Activated T-cell treated with anti-CD3 and anti-CD28 coated beads, Interleukin-2, amount 50 U/mL, for 24 hours (primary cell): Measurements from ENCODE around the gene SGPL1.

Experiments
- DNase-seq: peaks from one replicate; pipeline ENCODE4 v3.0.0-alpha.2; 2020
- H3K27ac Mint-ChIP-seq: 2 replicates; pipeline ENCODE4 v1.8.0; 2020; ENCODE audit warnings: mild to moderate bottlenecking, mixed read lengths
- H3K27me3 Mint-ChIP-seq: 2 replicates; pipeline ENCODE4 v1.8.0; 2020; ENCODE audit warnings: mixed read lengths
- H3K36me3 Mint-ChIP-seq: 2 replicates; pipeline ENCODE4 v1.8.0; 2020; ENCODE audit warnings: low read depth, mixed read lengths
- H3K4me1 Mint-ChIP-seq: 2 replicates; pipeline ENCODE4 v1.8.0; 2020; ENCODE audit warnings: low read depth, mixed read lengths
- H3K4me3 Mint-ChIP-seq: 2 replicates; pipeline ENCODE4 v1.8.0; 2020; ENCODE audit warnings: mild to moderate bottlenecking, moderate library complexity, mixed read lengths
- H3K9me3 Mint-ChIP-seq: 2 replicates; pipeline ENCODE4 v1.8.0; 2020; ENCODE audit warnings: mixed read lengths

Gene SGPL1

GRCh38 chr10:70791386-70792039 lies 24.2 kb upstream of the SGPL1 start:
- no peaks in the 10 kb centered on the region for H3K36me3 Mint-ChIP-seq
- H3K4me1 Mint-ChIP-seq = peaks cover 11% of the 10 kb centered on the region
- H3K9me3 Mint-ChIP-seq = peaks cover under 1% of the 10 kb centered on the region
- H3K4me3 Mint-ChIP-seq = no peak overlapping the region
- no peak for DNase-seq
- H3K27me3 Mint-ChIP-seq = peaks cover 19% of the 10 kb centered on the region
- no peak overlapping the region for H3K27ac Mint-ChIP-seq

DNA sequence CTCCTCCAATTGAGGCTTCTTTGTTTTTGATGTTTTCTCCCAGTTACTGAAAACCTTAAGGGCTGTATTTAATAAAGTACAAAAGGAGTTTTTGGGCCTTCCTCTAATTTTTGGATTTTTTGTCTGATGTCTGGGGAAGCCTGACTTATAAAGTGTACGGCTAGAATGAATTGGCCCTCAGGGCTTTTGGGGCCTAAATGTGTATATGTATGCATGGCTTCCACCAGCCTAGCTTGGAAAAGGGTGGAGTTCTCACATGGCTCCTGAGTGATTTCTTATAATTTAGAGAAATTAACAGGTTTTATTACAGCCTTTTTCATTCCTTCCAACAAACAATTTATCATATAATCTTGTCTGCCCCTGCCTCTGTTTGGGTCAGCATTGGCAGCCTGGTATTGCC lies 20.1 kb upstream of the SGPL1 start:
- Mint-ChIP-seq H3K9me3 (peaks cover 6% of the 10 kb centered on the region), H3K4me1 (peaks cover 1% of the 10 kb centered on the region), H3K27ac (no peak overlapping the region), H3K36me3 (no peaks in the 10 kb centered on the region), H3K27me3 (peaks cover 45% of the 10 kb centered on the region), H3K4me3 (no peak overlapping the region)
- no peak for DNase-seq

GRCh38 chr10:70797840-70798239 lies 17.9 kb upstream of the SGPL1 start:
- DNase-seq = no peak
- Mint-ChIP-seq H3K36me3 (no peaks in the 10 kb centered on the region), H3K4me3 (no peak overlapping the region), H3K4me1 (no peaks in the 10 kb centered on the region), H3K9me3 (peaks cover 6% of the 10 kb centered on the region), H3K27ac (no peak overlapping the region), H3K27me3 (peaks cover 40% of the 10 kb centered on the region)

- Mint-ChIP-seq H3K27me3 (peaks cover 38% of the 10 kb centered on the region), H3K9me3 (peaks cover 6% of the 10 kb centered on the region), H3K4me1 (no peaks in the 10 kb centered on the region), H3K27ac (no peak overlapping the region), H3K4me3 (no peak overlapping the region), H3K36me3 (no peaks in the 10 kb centered on the region)
- DNase-seq = no peak
Measured at GRCh38 chr10:70799124-70799523, 16.6 kb upstream of the SGPL1 start.

- DNase-seq = no peak
- Mint-ChIP-seq H3K36me3 (no peaks in the 10 kb centered on the region), H3K4me3 (no peak overlapping the region), H3K27me3 (peaks cover 34% of the 10 kb centered on the region), H3K9me3 (peaks cover 2% of the 10 kb centered on the region), H3K27ac (no peak overlapping the region), H3K4me1 (no peaks in the 10 kb centered on the region)
Measured at GRCh38 chr10:70801854-70802253, 13.9 kb upstream of the SGPL1 start.

GRCh38 chr10:70803775-70804420 lies 11.8 kb upstream of the SGPL1 start:
- H3K27me3 Mint-ChIP-seq = peaks cover 21% of the 10 kb centered on the region
- no peak overlapping the region for H3K4me3 Mint-ChIP-seq
- no peak overlapping the region for H3K27ac Mint-ChIP-seq

GRCh38 chr10:70804421-70804808 lies 11.3 kb upstream of the SGPL1 start:
- peaks cover 15% of the 10 kb centered on the region for H3K27me3 Mint-ChIP-seq
- no peaks in the 10 kb centered on the region for H3K4me1 Mint-ChIP-seq

More at GRCh38 chr10:70803775-70804420, 11.8 kb upstream of the SGPL1 start:
- H3K4me1 Mint-ChIP-seq = no peaks in the 10 kb centered on the region
- no peaks in the 10 kb centered on the region for H3K9me3 Mint-ChIP-seq
- no peaks in the 10 kb centered on the region for H3K36me3 Mint-ChIP-seq
- no peak for DNase-seq

DNA sequence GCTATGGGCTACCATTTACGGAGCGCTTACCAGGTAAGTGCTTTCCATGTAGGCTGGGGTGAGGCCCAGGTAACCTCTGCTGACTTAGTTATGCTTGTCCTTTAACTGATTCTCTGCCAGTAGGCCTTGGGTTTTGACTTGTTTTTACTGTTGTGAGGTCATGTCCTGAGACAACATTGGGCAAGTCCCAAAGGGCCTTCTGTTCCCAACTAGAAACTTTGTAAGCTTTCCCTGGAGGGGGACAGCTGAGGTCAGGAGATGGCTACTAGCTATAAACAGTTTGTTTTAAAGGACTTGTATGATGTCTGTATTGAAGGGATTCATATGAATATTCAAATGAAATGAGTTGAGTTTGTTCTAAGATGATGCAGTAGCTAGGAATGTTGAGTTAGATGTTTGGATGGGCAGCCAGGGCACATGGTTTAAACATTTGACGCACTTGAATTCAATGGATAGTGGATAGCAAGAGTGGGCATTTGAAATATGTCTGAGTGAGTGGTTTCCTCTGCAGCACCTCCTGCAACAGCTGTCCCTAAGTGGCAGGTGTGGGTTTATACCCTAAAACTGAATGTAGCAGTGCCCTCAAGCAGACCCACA lies 10.0 kb upstream of the SGPL1 start:
- Mint-ChIP-seq H3K9me3 (no peaks in the 10 kb centered on the region), H3K36me3 (no peaks in the 10 kb centered on the region), H3K27ac (no peak overlapping the region), H3K4me1 (no peaks in the 10 kb centered on the region), H3K27me3 (peaks cover 13% of the 10 kb centered on the region), H3K4me3 (no peak overlapping the region)
- no peak for DNase-seq

More at GRCh38 chr10:70804421-70804808, 11.3 kb upstream of the SGPL1 start:
- no peaks in the 10 kb centered on the region for H3K9me3 Mint-ChIP-seq
- DNase-seq = no peak
- H3K27ac Mint-ChIP-seq = no peak overlapping the region
- H3K36me3 Mint-ChIP-seq = no peaks in the 10 kb centered on the region
- no peak overlapping the region for H3K4me3 Mint-ChIP-seq

DNA sequence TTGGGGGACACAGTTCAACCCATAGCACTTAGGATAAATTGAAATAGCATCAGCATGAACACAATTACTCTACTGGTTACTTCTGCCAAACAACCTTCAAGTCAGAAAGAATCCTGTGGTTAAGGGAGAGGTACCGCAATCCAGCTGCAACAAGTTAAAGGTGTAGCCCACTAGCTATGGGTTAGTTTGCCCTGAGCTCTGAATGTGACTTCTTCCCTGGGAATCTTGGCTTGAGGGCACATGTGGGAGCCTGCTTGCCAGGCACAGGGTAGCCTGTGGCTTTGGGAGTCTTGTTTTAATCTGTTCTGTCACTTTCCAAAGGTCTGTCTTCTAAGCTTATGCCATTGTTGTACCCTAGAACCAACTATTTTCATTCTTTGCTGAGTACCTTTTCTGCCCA lies 8.9 kb upstream of the SGPL1 start:
- no peaks in the 10 kb centered on the region for H3K9me3 Mint-ChIP-seq
- DNase-seq = no peak
- H3K36me3 Mint-ChIP-seq = no peaks in the 10 kb centered on the region
- no peaks in the 10 kb centered on the region for H3K4me1 Mint-ChIP-seq
- peaks cover 10% of the 10 kb centered on the region for H3K27me3 Mint-ChIP-seq
- no peak overlapping the region for H3K27ac Mint-ChIP-seq
- no peak overlapping the region for H3K4me3 Mint-ChIP-seq

- Mint-ChIP-seq H3K27ac (no peak overlapping the region), H3K36me3 (no peaks in the 10 kb centered on the region), H3K27me3 (peaks cover 9% of the 10 kb centered on the region), H3K4me1 (no peaks in the 10 kb centered on the region), H3K9me3 (no peaks in the 10 kb centered on the region), H3K4me3 (no peak overlapping the region)
- no peak for DNase-seq
Measured at GRCh38 chr10:70807556-70807955, 8.2 kb upstream of the SGPL1 start.

- H3K4me3 Mint-ChIP-seq = no peak overlapping the region
Measured at GRCh38 chr10:70809011-70809611, 6.6 kb upstream of the SGPL1 start.

DNA sequence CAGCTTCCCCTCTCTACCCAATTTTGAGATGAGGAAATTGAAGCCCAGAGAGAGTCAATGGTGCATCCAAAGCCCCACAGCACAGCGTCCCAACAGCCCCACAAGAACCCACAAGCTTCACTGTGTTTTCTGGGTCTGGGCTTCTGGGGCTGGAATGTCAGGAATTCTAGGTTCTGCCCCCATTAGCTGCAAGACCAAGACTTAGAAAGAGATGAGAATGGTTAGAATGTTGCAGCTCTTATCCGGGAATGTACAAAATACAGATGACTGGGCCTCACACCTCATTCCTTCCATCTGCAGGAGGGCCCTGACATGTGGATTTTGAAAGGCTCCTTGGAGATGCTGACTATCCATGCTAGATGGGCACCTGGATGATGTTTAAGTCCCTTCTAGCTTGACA lies 6.0 kb upstream of the SGPL1 start:
- Mint-ChIP-seq H3K27me3 (peaks cover 9% of the 10 kb centered on the region), H3K9me3 (no peaks in the 10 kb centered on the region), H3K4me1 (peaks cover 7% of the 10 kb centered on the region), H3K4me3 (no peak overlapping the region), H3K27ac (no peak overlapping the region), H3K36me3 (no peaks in the 10 kb centered on the region)
- DNase-seq = no peak

More at GRCh38 chr10:70809011-70809611, 6.6 kb upstream of the SGPL1 start:
- no peak for DNase-seq
- no peaks in the 10 kb centered on the region for H3K36me3 Mint-ChIP-seq
- no peak overlapping the region for H3K27ac Mint-ChIP-seq
- H3K27me3 Mint-ChIP-seq = peaks cover 9% of the 10 kb centered on the region
- no peaks in the 10 kb centered on the region for H3K9me3 Mint-ChIP-seq
- peaks cover 1% of the 10 kb centered on the region for H3K4me1 Mint-ChIP-seq

GRCh38 chr10:70810967-70811366 lies 4.8 kb upstream of the SGPL1 start:
- DNase-seq = no peak
- Mint-ChIP-seq H3K36me3 (no peaks in the 10 kb centered on the region), H3K4me3 (no peak overlapping the region), H3K4me1 (peaks cover 16% of the 10 kb centered on the region), H3K27ac (no peak overlapping the region), H3K9me3 (no peaks in the 10 kb centered on the region), H3K27me3 (peaks cover 6% of the 10 kb centered on the region)

- peaks cover 22% of the 10 kb centered on the region for H3K4me1 Mint-ChIP-seq
- H3K27me3 Mint-ChIP-seq = peaks cover 3% of the 10 kb centered on the region
- no peak overlapping the region for H3K27ac Mint-ChIP-seq
- no peaks in the 10 kb centered on the region for H3K9me3 Mint-ChIP-seq
- H3K4me3 Mint-ChIP-seq = no peak overlapping the region
- DNase-seq = no peak
- H3K36me3 Mint-ChIP-seq = peaks cover 6% of the 10 kb centered on the region
Measured at GRCh38 chr10:70811881-70812280, 3.9 kb upstream of the SGPL1 start.

DNA sequence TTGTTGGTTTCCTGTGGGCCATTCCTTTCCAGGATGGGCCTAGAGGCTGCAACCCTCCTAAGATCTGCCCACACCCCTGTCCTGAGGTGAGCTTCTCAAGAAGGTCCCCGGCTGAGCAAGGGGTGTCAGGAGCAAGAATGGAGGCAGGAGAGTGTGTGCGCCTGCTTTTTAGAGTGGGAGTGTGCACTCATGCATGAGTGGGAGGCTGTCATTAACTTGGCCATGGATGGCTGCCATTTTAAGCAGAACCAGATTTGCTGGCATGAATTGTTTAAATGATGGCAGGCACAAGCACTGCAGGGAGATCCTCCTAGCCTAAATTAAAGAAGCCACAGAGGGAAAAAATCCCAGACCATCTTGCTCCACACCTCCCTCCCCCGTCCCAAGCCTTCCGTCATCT lies 2.9 kb upstream of the SGPL1 start:
- Mint-ChIP-seq H3K4me1 (peaks cover 28% of the 10 kb centered on the region), H3K27ac (no peak overlapping the region), H3K27me3 (no peaks in the 10 kb centered on the region), H3K36me3 (peaks cover 13% of the 10 kb centered on the region), H3K9me3 (no peaks in the 10 kb centered on the region), H3K4me3 (no peak overlapping the region)
- no peak for DNase-seq
